Activated CD8-positive, alpha-beta memory T cell treated with anti-CD3 and anti-CD28 coated beads, Interleukin-2, amount 50 U/mL, for 1 hour (primary cell): ENCODE results near the gene HERPUD1.
"Not testable (repeated sequence)": the region's sequence is repeated elsewhere in the genome, so short reads cannot be mapped to it uniquely, and the experiment has no call there.

Experiments used
- DNase-seq: peaks from one replicate; pipeline ENCODE4 v3.0.0-alpha.2; 2020; ENCODE audit errors: extremely low read depth

Gene HERPUD1

DNA sequence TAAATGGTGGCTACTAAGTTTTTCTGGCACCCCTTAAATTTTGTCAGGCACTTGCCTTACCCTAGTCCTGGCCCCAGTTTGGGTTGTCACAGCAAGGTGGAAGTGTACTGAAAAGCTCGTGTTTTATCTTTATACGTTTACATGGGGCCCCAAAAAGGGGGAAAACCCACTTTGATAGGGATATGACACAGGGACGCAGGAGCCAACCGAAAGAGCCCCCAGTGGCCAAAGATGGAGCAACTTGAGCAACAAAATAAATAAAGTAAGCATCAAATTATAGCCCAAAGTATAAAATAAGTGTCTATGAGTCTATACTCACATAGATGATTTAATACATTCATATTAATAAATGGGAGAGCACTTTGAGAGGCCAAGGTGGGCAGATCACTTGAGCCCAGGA is 24.8 kb downstream of the HERPUD1 start:
- DNase-seq = no peak

DNA sequence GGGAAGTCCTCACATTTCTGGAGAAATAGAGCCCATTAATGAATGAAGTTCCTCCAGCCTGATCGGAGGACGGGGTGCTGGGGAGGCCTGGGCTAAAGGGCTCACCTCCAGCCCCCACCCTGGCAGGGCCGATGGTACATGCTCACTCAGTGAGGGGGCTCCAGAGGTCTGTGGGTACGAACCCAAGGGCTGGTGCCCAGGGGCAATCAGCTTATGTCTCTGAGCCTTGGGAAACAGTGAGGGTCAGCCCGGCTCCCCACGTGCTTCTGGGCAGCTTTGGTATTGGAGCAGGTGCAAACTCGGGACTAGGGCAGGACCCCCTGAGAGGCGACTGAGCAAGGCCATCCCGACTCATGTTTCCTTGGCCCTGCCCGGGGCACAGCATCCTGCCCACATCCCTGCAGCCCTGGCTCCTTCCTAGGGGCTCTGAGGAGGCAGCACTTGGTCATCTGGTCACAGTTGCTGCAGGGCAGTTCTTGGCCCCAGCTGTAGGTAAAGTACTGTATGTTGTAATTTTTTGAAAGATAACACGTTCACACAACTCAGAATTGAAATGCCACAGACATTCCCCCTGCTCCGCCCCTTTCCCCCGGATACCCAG is 28.8 kb downstream of the HERPUD1 start:
- DNase-seq = no peak

DNA sequence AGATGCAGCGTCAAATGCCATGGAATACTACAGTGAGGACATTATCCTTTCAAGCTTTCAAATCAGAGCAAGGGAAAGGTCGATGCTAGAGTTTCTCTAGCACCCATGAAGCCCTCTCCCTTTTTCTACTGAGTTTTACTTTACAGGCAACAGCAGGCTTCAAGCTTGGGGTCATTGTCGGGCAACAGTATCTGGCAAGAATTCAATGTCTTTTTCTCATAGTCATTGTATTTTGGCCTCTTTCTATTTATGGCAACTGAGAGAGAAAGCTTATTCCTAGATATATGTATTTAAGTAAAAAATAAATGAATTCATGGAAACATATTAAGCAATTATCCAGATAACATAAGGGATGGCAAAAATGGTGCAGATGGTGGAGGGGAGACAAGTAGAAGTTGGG is 29.4 kb downstream of the HERPUD1 start:
- no peak for DNase-seq

DNA sequence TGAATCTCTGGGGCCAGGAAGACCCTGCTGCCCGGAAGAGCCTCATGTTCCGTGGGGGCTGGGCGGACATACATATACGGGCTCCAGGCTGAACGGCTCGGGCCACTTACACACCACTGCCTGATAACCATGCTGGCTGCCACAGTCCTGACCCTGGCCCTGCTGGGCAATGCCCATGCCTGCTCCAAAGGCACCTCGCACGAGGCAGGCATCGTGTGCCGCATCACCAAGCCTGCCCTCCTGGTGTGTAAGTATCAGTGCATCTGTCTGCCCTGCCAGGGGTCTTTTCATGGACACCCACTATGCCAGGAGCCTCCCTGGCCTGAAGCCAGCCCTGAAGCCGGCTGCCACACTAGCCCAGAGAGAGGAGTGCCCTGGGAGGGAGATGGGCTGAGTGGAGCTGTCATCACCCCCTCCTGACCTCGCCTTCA is 29.9 kb downstream of the HERPUD1 start, which contains the start of gene CETP:
Gene CETP (plus strand): TSS at position 100 of the 431 bp plus-strand sequence. CDS start 30 bp downstream, at position 130.
- no peak for DNase-seq

DNA sequence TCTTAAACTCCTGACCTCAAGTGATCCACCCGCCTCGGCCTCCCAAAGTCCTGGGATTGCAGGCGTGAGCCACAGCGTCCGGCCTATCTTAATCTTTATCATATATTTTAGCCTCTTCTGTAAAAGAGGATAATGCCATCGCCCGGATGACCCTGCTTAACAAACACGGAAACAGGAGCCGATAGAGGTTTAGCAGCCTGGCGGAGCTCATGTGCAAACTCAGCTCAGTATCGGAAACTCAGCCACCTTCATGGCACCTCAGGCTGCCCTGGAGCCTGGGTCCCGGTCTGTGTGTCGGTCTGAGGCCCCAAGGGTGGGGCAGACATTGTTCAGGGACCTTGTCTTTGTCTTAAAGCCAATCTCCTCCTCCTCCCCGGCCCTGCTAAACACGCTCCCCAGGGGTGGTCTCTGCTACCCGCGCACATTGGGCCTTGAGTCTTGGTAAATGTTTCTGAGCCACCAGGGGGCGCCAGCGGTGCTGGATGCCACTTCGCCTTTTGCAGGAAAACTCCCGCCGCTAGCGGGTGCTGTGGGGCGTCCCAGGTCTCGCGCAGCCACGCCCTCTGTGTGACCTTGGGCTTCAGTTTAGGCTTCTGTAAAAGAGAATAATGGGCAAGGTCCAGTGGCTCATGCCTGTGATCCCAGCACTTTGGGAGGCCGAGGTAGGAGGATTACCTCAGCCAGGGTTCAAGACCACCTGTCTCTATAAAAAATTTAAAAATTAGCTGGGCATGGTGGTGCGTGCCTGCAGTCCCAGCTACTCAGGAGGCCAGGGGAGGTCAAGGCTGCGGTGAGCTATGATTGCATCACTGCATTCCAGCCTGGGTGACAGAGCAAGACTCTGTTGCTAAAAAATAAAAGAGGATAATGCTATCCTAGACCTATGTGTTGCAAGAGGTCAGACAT is 32.6 kb downstream of the HERPUD1 start:
- peak; percentile 86 for DNase-seq

DNA sequence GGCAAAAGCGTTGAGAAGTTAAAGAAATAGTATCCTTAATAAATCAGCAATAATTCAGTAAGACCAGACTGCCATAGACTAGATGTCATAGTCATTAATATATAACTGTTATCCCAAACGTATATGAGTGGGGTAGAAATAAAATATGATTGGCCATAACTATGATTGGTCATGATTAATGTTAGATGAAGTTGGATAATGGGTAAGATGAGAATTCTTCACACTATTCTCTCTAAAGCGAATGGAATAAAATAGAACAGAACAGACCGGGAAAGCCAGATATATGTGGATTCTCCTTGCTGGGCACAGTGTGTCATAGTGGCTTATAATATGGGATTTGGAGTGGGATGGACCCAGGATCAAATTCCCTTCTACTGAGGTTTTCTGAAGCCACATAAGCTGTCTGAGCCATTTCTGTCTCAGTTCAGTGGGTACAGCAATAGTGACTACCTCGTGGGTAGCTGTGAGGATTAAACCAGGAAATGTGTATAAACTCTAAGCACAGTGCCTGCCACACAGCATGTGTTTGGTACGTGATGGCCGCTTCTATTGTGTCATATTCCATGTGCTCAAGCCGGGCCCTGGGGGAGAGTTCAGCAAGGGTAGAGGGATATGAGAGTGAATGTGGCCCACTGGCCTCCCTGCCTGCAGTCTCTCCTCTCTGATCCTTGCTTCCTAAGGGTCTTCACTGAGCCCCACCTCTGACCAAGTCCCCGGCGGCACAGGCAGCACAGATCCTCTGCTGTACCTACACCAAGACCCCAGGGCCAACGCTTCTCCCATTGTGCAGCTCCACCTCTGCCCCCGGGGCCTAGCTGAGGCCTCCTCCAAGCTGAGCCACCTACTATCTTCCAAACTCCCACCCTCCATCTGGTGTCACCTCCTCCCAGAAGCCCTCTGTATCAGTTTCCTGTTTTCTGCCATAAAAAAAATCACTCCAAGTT is 33.5 kb downstream of the HERPUD1 start:
- DNase-seq = no peak

DNA sequence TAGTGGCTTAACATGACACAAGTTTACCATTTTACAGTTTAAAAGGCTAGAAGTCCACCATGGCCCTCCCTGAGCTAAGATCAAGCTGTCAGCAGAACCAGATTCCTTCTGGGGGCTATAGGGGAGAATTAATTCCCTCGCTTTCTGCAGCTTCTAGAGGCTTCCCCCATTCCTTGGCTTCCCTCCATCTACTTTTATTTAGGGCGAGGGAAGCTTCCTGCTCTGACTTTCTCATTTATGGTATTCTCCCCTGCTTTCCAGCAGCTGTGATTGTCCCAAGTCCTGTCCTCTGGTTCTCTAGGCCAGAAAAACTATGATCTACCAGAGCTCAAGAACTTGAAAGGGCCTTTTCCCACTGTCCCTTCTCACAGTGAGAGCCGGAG is 34.1 kb downstream of the HERPUD1 start:
- DNase-seq = no peak

DNA sequence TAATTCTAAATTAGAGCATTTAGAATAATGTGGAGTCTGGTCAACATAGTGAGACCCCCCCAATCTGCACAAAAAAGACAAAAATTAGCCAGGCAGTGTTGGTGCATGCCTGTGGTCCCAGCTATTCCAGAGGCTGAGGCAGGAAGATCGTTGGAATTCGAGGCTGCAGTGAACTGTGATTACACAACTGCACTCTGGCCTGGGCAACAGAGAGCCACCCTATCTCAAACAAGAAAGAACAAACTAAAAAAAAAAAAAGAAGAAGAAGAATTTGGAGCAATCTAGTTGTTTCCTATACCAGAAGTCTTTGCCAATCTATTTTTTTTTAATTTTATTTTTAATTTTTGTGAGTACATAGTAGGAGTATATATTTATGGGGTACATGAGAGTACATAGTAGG is 35.8 kb downstream of the HERPUD1 start:
- DNase-seq = no peak

DNA sequence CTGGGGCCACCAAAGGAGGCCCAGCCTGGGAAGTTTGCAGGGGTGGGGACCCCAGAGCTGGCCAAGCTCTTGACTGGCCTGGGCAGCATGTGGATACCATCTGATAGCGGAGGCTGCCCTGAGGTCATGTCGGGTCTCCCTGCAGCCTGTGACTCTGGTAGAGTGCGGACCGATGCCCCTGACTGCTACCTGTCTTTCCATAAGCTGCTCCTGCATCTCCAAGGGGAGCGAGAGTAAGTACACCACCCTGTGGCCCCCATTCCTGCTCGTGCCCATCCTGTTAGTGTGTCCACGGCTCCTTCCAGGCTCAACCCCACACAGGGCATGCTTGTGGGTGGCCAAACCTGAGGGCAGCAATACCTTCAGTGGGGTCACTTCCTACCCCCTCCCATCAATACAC is 37.8 kb downstream of the HERPUD1 start:
- no peak for DNase-seq

DNA sequence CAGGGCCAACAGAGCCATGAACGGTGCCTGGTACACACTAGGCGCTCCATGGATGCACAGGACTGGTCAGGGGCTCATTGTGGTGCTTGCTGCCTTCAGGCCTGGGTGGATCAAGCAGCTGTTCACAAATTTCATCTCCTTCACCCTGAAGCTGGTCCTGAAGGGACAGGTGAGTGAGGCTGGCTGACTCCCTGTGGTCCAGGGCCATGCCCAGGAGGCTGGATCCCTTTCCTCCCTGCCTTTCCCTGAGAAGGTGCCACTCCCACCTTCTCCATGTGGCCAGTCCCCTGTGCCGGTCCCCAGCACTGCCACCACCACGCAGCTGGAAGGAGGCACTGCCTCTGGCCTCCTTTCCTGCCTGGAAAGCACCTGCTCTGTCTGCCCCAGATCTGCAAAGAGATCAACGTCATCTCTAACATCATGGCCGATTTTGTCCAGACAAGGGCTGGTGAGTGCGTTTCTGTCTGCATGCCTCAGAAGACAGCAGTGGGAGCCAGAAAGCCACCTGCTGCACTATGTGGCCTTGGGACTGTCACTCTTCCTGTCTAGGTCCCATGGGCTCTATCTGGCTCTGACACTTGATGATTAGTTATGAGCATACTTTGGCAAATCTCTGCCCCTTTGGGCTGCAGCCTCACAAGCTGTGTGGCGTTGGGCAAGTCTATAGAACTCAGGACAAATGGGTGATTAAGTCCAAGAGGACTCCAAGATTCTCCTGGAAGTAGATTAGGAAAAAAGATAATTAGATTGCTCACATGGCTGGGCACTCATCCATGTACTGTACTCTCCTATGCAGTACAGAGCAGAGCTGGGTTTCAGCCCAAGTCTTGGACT is 39.2 kb downstream of the HERPUD1 start:
- no peak for DNase-seq

DNA sequence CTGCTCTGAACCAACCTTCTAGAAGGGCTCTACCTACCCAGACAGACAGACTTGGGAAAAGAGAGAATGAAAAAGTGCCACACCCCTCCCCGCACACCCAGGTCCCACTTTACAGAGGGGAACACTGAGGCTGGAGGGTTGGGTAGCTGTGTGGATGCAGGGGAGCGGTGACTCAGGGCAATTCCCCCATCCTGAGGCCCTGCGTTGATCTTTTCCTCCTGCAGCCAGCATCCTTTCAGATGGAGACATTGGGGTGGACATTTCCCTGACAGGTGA is 39.8 kb downstream of the HERPUD1 start:
- no peak for DNase-seq

DNA sequence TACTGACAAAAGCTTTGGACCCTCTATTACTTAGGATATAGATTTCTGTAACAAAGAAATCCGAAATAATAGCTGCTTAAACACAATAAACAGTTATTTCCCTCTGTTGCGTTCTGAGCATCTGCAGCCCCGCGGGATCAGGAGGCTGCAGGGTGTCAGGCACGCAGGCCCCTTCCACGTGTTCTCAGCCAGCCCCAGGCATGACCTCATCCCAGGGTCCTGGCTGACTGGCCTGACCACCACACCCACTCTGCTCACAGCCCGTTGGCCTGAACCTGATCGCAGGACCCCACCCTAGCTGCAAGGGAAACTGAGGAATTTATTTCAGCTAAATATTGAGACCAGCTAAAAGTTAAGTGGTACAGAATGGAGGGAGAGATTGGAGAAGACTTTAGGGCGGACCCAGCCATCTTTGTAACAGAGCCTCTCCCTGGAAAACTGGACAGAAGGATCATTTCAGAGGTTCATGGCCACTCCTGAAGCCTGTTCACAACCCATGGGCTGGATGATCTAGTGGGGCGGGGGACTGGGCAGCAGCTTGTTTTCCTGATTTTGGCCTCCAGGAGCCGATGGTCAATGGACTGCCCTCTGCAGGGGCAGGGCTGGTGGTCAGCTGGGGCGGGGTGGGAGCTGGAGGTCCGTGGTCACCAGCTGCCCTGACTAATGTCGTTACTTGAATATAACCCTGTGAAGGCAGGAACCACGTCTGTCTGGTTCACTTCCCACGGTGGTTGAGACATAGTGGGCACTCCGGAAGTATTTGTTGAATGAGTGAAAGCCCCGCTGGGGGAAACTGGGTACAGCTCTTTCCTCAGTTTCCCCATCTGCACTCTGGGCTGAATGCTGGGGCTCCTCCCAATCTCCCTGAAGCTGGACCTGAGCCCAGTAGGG is 40.7 kb downstream of the HERPUD1 start:
- no peak for DNase-seq

DNA sequence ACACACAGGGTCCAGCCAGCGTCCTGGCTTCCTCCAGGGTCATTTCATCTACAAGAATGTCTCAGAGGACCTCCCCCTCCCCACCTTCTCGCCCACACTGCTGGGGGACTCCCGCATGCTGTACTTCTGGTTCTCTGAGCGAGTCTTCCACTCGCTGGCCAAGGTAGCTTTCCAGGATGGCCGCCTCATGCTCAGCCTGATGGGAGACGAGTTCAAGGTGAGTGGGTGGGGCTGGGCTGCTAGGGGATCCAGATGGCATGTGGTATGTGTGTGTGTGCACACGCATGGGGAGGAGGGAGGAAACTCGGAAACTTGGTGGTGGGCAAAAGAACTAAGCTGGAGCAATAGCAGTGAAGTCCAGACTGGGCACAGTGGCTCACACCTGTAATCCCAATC is 41.4 kb downstream of the HERPUD1 start:
- no peak for DNase-seq

DNA sequence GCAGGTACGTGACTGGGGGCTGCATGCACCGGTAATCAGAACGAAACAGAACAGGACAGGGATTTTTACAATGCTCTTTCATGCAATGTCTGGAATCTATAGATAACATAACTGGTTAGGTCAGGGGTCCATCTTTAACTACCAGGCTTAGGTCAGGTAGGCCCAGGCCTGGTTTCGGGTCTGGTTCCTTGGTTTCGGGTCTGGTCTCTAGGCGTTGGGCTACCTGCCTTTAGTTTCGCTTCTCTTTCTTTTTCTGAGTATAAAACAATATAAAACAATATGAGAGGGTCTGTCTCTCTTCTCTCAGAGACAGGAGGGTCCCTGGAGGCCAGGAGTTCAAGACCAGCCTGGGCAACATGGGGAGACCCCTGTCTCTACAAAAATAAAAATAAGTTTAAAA is 42.0 kb downstream of the HERPUD1 start:
- not testable (repeated sequence) for DNase-seq

DNA sequence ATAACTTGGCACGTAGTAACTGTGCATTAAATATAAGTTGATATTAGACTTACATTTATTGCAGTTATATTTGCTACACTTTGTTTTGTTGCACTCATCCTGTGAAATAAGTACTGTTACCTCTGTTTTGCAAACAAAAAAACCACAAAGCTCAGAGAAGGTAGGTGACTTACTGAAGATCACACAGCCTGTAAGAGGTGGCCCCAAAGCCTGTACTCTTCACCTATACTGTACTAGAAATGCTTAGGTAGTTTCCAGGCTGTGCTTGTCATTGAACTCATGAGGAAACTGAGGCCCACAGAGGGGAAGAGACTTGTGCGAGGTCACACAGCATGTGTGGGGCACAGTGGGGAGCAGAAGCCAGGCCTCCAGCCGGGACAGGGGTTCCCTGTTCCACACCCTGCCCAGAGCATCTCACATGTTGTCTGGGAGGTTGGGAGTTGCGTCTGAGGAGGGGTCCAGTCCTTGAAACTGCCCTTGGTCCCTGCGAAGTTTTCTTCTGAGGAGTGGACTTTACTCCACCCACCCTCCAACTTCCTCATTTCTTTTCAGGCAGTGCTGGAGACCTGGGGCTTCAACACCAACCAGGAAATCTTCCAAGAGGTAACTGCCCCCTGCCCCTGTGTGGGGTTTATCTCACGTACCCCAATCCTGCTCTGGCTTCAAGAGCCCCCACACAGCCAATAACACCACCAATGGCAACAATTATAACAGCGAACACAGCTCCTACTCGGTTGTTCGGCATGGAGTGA is 42.8 kb downstream of the HERPUD1 start:
- DNase-seq = no peak

DNA sequence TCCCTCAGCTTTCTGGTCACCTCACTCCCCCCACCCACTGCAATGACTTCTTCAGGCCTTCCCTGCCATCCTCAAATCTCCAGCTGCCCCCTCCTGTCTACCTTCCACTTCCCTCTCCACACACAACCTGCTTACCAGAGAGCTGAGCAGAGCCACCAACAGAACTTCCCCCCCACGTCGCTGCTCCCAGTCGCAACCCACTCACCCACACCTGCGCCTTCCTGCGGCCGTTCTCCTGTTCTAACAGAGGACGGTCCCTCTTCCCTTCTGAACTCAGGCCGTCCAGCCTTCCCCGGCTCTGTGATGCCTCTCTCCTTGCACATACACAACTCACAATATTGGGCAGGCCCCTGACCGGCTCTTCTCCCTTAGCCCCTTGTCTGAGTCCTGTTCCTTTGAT is 43.8 kb downstream of the HERPUD1 start:
- no peak for DNase-seq

DNA sequence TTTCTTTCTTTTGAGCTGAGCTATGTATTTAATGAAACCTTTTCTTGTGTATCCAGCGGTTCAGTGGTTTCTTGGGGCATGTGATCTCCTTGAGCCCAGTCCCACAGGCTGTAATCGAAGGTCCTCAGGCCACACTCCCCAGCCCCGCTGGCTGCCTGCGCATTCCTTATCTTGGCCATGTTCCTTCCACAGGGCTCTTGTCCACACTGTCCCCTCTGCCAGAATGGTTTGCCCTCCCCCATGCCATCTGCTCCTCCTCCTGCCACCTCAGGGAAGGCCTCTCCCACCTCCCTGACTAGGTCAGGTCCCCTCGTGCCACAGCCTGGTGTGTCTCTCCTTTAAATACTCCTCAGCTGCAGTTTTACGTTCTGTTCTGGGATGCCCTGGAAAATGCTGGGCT is 45.3 kb downstream of the HERPUD1 start:
- no peak for DNase-seq

DNA sequence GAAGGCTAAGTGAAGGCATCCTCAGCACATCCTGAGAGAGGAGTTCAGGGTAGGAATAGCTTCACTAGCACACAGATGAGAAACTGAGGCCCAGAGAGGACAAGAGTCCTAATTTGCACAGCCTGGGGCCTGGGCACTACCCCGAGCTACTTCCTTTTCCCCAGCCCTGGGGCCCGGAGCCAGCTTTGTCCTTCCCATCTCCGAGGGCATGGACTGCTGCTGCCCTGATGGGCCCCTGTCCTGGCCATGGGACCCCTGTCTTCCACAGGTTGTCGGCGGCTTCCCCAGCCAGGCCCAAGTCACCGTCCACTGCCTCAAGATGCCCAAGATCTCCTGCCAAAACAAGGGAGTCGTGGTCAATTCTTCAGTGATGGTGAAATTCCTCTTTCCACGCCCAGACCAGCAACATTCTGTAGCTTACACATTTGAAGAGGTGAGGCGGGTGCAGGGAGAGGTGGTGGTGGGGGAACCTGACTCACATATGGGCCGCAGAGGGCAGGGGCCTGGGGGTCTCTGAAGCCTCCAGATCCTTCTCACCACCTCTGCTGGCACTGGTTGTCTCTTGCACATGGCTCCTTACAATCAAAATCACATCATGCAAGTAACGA is 46.0 kb downstream of the HERPUD1 start:
- no peak for DNase-seq

DNA sequence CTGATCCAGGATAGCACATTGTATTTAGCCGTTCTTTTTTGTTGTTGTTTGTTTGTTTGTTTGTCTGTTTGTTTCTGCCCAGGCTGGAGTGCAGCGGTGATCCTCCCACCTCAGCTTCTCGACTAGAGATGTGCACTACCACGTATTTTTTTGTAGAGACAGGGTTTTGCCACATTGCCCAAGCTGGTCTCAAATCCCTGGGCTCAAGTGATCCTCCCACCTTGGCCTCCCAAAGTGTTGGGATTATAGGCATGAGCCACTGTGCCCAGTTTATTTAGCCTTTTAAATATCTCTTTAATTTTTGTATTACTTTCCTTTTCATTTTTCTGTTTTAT is 48.2 kb downstream of the HERPUD1 start:
- no peak for DNase-seq
